ENCODE measurements around the gene ABHD18.
"Not testable (repeated sequence)": the region's sequence is repeated elsewhere in the genome, so short reads cannot be mapped to it uniquely, and the experiment has no call there.

ABHD18 gene

DNA sequence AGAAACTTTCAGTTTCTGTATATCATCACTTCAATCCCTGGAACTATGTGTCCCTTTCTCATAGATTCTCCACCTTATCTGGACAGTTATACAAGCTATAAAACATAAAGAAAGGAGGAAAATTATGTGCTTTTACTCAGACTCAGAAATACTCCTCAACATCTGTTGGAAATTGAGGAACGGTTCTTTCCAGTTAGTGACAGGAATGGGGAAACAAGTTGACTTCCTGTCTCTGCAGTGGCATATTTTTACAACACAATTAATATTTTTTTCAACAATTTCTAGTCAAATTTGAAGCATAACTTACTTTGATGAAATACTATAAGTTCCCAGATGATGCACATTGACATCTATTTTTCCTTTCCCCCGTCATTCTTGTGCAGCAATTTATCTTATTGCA, 27.9 kb downstream of the ABHD18 start:
- no peak for TF ChIP-seq CTCF (IDR thresholded peaks at IDR 0.05; ENCODE audit: control insufficient read depth, extremely low read depth, insufficient read depth)
- DNase-seq (ENCODE audit: low read depth) = no peak
- H3K4me3 ChIP-seq (ENCODE audit: low read depth, low read length) = no peak overlapping the region

- no peak for DNase-seq (ENCODE audit: low read depth)
- TF ChIP-seq CTCF (IDR thresholded peaks at IDR 0.05; ENCODE audit: control insufficient read depth, extremely low read depth, insufficient read depth) = no peak
- no peak overlapping the region for H3K4me3 ChIP-seq (ENCODE audit: low read depth, low read length)
Measured at GRCh38 chr4:127995776-127996175, 30.6 kb downstream of the ABHD18 start.

DNA sequence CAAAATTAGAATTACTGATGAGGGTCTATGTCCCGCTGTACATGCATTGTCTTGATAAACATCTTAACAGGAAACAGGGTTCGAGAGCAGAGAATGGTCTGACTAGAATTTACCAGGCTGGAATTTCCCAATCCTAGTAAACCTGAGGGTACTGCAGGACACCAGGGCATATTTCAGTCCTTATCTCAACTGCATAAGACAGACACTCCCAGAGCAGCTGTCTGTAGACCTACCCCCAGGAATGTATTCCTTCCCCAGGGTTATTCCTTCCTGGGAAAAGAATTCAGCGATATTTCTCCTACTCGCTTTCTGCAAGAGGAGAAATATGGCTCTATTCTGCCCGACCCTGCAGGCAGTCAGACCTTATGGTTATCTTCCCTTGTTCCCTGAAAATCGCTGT, 31.3 kb downstream of the ABHD18 start:
- DNase-seq (ENCODE audit: low read depth); H3K4me3 ChIP-seq (ENCODE audit: low read depth, low read length): not testable (repeated sequence)

GRCh38 chr4:127997534-127998388, 32.6 kb downstream of the ABHD18 start:
- no peak overlapping the region for H3K4me3 ChIP-seq (ENCODE audit: low read depth, low read length)
- peak; percentile 23; the same call in 1 of the 2 replicates for TF ChIP-seq CTCF (IDR thresholded peaks at IDR 0.05; ENCODE audit: control insufficient read depth, extremely low read depth, insufficient read depth)
- DNase-seq (ENCODE audit: low read depth) = no peak

DNA sequence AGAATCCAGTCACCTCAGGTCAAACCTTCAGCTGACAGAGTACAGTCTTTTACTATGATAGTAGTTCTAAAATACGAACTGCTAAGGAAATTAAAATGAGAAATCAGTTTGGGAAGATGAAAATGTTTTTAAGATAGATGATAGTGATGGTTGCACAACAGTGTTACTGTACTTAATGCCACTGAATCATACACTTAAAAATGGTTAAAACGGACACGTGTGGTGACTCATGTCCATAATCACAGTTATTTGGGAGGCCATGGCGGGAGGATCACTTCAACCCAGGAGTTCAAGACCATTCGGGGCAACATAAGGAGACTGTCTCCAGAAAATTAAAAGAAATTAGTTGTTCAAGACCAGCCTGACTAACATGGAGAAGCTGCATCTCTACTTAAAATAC, 41.4 kb downstream of the ABHD18 start:
- TF ChIP-seq CTCF (IDR thresholded peaks at IDR 0.05; ENCODE audit: control insufficient read depth, extremely low read depth, insufficient read depth) = no peak
- H3K4me3 ChIP-seq (ENCODE audit: low read depth, low read length) = no peak overlapping the region
- no peak for DNase-seq (ENCODE audit: low read depth)

- H3K4me3 ChIP-seq (ENCODE audit: low read depth, low read length) = no peak overlapping the region
Measured at GRCh38 chr4:128009428-128009827, 44.2 kb downstream of the ABHD18 start.

GRCh38 chr4:128025319-128025718, 60.1 kb downstream of the ABHD18 start:
- no peak for TF ChIP-seq CTCF (IDR thresholded peaks at IDR 0.05; ENCODE audit: control insufficient read depth, extremely low read depth, insufficient read depth)
- no peak for DNase-seq (ENCODE audit: low read depth)
- no peak overlapping the region for H3K4me3 ChIP-seq (ENCODE audit: low read depth, low read length)

More at GRCh38 chr4:128009428-128009827, 44.2 kb downstream of the ABHD18 start:
- no peak for DNase-seq (ENCODE audit: low read depth)
- TF ChIP-seq CTCF (IDR thresholded peaks at IDR 0.05; ENCODE audit: control insufficient read depth, extremely low read depth, insufficient read depth) = no peak
